GM18907 (cell line): ENCODE measurements around the gene DHRS13.
"Not testable (repeated sequence)": the region's sequence is repeated elsewhere in the genome, so short reads cannot be mapped to it uniquely, and the experiment has no call there.

Experiments
- ATAC-seq: cut with Tn5 transposase; IDR thresholded peaks from one replicate; pipeline ENCODE4 v1.9.1; 2021; ENCODE audit warnings: mild to moderate bottlenecking, moderate library complexity; ENCODE audit not compliant: unreplicated experiment

DHRS13 gene

DNA sequence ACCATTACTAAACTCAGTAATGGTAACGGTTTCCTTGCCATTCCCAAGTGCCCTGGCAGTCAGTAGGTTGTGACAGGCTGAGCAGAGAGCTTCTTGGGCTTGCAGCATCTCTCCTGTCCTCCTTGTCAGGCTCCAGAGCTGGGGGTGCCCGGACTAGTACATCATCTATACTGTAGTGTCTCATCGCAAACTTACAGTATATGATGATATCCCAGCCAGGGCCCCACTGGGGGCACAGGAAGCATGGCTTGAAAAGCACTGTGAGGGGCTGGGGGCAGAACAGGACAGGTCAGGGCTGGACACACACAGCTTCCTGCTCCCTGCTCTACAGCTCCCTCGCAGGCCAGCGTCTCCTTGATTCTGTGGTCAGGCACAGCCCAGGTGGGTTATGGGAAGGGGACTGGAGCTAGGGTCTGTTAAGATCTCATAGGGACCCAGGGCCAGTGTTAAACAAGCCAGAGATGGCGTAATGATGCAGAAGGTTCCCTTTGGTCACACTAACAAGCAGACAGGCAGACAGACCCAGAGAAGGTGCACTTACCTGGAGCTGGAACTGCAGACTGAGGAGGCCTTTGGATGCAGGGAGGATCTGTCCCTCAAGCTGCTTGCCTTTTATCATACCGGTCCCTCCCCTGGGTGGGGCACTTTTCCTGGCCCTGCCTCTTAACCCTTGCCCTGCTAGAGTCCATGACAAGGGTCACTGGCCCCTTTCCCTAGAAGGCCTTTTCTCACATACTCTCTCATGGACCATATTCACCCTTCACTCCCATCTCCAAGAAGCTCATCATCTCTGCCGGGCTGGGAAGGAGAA lies 41.3 kb downstream of the DHRS13 start:
- no peak for ATAC-seq

DNA sequence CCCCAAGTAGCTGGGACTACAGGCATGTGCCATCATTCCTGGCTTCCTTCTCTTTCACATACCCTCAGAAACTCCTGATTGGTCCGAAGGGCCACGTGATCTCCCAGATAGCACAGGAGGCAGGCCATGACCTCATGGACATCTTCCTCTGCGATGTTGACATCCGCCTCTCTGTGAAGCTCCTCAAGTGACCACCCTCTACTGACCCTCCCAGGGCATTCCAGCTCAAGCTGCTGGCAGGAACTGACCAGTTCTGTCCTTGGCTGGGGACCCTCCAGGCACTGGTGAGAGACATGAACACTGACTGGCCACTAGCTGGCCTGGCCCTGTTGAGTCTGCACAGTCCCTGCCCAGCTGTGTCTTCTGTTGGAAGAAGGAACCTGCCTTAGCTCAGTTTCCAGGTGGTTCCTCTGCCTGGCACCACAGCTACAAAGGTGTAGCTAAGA lies 42.5 kb downstream of the DHRS13 start:
- ATAC-seq, result no peak

DNA sequence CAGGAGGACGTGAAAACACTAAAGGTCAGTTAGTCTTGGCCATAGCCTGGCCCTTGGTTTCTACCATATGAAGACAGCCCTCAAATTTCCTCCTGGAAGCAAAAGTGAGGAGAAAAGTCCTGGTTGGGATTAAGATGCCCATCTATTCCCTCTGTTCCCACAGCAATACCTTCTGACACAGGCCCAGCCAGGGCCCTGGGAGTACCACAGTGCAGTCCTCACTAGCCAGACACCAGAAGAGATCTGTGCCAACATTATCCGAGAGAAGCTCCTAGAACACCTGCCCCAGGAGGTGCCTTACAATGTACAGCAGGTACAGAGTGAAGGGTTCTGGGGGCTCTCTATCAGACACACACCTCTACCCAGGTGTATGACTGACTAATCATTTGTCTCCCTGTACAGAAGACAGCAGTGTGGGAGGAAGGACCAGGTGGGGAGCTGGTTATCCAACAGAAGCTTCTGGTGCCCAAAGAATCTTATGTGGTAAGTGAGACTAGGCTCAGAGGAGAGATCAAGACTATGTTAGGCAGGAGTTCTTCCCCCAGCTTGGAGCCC lies 44.0 kb downstream of the DHRS13 start:
- no peak for ATAC-seq

DNA sequence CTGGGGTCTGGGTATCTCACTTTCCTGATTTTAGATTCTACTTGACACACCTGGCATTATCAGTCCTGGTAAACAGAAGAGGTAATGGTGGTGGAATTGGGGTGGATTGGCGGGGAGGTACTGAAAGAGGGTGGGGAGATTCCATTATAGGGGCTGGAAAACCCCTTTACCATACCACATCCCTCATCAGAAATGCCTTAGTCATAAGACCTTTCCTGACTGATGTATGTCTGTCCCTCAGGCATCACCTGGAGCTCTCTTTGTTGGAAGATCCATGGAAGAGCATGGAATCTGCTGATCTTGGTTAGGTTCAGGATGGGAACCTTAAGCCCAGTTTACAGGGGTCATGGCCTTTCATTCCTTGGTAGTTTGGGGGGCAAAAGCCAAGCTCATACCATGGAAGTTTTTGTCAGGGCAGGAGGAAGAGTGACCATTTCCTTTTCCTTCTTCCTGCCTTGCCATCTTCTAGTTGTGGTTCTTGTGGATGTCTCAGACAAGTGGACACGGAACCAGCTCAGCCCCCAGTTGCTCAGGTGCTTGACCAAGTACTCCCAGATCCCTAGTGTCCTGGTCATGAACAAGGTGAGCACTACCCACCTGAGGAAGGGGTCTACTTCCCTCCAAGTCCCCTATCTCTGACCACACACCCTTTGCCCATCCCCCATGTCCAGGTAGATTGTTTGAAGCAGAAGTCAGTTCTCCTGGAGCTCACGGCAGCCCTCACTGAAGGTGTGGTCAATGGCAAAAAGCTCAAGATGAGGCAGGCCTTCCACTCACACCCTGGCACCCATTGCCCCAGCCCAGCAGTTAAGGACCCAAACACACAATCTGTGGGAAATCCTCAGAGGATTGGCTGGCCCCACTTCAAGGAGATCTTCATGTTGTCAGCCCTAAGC lies 44.7 kb downstream of the DHRS13 start:
- ATAC-seq, result no peak

DNA sequence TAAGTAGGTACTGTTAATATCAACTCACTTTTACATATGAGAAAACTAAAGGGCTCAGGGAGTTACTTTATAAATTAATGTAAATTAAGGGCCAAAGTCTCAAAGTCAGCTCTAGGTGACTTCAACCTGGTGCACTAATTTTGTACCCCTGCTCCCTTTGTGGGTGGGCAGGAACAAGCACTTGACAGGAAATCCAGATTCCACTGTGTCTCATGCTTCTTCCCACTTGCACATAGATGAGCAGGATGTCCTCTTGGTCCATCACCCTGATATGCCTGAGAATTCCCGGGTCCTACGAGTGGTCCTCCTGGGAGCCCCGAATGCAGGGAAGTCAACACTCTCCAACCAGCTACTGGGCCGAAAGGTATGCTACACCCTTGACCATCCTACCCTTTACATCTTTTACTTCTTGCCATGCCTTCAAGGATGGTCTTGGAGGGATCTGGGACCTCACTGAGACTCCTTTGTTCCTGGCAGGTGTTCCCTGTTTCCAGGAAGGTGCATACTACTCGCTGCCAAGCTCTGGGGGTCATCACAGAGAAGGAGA lies 46.8 kb downstream of the DHRS13 start:
- no peak for ATAC-seq

DNA sequence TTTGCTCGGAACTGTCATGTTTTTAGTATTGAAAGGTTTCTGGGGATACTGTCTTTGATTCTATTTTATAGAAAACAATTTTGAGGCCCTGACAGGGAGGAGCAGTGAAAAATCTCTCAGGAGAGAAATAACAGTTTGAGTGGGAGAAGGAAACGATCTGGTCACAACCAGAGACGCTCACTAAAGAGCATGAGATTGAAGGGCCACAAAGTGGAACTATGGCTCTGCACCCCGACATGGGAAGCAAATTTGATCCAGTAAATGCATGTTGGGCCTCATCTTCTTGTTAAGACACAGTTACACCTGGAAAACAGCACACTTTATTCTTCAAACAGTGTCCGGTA lies 47.6 kb downstream of the DHRS13 start:
- no peak for ATAC-seq

DNA sequence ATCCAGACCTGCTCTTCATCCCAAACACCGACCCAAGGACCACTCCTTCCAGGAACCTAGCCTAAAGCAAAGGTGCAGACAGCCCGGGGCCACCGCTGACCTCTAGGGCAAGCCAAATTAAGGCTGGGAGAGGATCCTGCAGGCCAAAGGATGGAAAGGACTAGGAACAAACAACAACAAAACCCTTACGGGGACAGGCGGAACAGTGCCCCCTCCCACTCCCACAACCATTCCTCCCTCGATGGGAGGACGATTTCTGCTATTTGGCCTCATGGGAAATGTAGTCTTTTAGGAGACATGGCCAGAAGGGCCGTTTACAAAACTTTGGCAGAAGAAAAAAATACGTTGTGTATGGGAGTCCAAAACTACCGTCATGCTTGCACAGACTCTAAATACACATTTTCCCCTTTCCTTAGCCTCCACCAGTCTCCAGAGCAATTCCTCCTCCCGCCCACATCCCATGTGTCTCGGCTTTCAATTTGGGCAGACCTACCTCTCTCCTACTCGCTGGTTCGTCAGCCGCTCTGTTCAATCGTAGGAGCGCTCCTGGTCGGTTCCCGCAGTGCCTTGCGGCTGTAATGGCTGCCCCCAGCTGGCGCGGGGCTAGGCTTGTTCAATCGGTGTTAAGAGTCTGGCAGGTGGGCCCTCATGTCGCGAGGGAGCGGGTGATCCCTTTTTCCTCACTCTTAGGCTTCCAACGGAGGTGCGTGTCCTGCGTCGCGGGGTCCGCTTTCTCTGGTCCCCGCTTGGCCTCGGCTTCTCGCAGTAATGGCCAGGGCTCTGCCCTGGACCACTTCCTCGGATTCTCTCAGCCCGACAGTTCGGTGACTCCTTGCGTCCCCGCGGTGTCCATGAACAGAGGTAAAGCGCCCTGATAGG lies 48.2 kb downstream of the DHRS13 start, which contains the start of gene ERAL1:
Gene ERAL1, plus strand, starts transcription at position 560 of the 879 bp plus-strand sequence. Its CDS starts 19 bp downstream, at position 579.
- ATAC-seq, result peak; percentile 94

DNA sequence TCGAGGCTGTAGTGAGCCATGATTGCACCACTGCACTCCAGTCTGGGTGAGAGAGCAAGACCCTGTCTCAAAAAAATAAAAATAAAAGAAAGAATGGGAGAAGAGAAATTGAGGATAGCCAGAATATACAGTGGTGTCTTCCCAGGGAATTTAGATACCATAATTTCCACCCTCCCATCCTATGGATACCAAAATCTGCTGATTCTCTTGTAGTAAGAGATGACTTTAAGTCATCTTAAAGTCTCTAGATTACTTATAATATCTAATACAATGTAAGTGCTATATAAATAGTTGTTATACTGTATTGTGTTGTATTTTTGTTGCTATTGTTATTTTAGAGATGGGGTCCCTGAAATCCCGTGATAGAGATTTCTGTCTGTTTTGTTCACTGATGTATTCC lies 49.6 kb downstream of the DHRS13 start:
- no peak for ATAC-seq

DNA sequence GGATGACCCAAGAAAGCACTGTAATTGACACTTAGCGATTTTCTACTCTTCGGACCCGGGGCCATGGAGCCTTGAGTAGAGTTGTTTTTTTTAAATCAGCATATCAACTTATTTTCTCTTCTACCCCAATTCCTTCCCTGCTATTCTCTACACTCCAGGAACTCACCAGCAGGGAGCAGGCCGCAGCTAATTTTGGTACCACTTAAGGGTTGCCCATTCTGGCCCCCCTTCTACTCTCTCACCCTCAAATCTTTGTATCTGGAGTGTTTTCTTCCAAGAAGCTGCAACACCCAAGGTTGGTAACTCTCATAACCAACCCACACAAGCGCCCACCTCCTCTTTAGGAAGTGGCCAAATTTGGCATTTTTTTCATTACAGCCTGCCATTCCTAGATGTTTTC lies 53.6 kb downstream of the DHRS13 start:
- no peak for ATAC-seq

DNA sequence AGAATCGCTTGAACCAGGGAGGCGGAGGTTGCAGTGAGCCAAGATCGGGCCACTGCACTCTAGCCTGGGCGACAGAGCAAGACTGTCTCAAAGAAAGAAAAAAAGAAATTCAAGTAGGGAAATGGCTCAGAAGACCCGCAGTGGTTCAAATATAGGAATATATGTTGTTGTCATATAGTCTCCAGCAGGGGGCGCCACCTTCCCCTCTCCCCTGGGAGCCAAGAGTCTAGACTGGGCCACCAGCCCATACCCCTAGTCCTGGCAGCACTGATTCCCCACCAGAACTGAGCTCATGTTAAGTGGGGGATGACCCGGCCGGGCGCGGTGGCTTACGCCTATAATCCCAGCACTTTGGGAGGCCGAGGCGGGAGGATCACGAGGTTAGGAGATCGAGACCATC lies 54.2 kb downstream of the DHRS13 start:
- ATAC-seq, result not testable (repeated sequence)
